Measurements from ENCODE around the gene ZNF79.

The ZNF79 gene

GRCh38 chr9:127449332-127449966 is 25.3 kb downstream of the ZNF79 start:
- ATAC-seq = no peak
- TF ChIP-seq ZNF8 (CRISPR knock-in tag; IDR thresholded peaks at IDR 0.05) = no peak
- TF ChIP-seq ZFP3 (CRISPR knock-in tag; IDR thresholded peaks at IDR 0.05) = no peak
- no peak for TF ChIP-seq GLIS3 (CRISPR knock-in tag; IDR thresholded peaks at IDR 0.05)
- TF ChIP-seq ESRRG (CRISPR knock-in tag; IDR thresholded peaks at IDR 0.05) = no peak
- no peak for TF ChIP-seq ARNTL (CRISPR knock-in tag; IDR thresholded peaks at IDR 0.05; ENCODE audit: borderline replicate concordance, low read depth)
- no peak for TF ChIP-seq ZNF70 (CRISPR knock-in tag; IDR thresholded peaks at IDR 0.05)
- TF ChIP-seq TOX (CRISPR knock-in tag; IDR thresholded peaks at IDR 0.05; ENCODE audit: borderline replicate concordance) = no peak
- TF ChIP-seq ZC3H10 (CRISPR knock-in tag; IDR thresholded peaks at IDR 0.05) = no peak
- TF ChIP-seq PPARA (CRISPR knock-in tag; IDR thresholded peaks at IDR 0.05; ENCODE audit: borderline replicate concordance) = no peak
- TF ChIP-seq TCF4 (CRISPR knock-in tag; IDR thresholded peaks at IDR 0.05; ENCODE audit: borderline replicate concordance) = no peak
- TF ChIP-seq RARB (CRISPR knock-in tag; IDR thresholded peaks at IDR 0.05) = no peak
- TF ChIP-seq OSR1 (CRISPR knock-in tag; IDR thresholded peaks at IDR 0.05) = no peak
- no peak for TF ChIP-seq ISL1 (CRISPR knock-in tag; IDR thresholded peaks at IDR 0.05)

GRCh38 chr9:127450243-127450760 is 26.1 kb downstream of the ZNF79 start:
- TF ChIP-seq ESRRG (CRISPR knock-in tag; IDR thresholded peaks at IDR 0.05) (no peak), ISL1 (CRISPR knock-in tag; IDR thresholded peaks at IDR 0.05) (no peak), CSDC2 (CRISPR knock-in tag; IDR thresholded peaks at IDR 0.05) (no peak), CREB5 (CRISPR knock-in tag; IDR thresholded peaks at IDR 0.05; ENCODE audit: low read depth) (no peak), PATZ1 (CRISPR knock-in tag; IDR thresholded peaks at IDR 0.05; ENCODE audit: borderline replicate concordance) (no peak), ZFP30 (CRISPR knock-in tag; IDR thresholded peaks at IDR 0.05) (no peak), RARB (CRISPR knock-in tag; IDR thresholded peaks at IDR 0.05) (no peak), ZC3H10 (CRISPR knock-in tag; IDR thresholded peaks at IDR 0.05) (no peak), ZNF70 (CRISPR knock-in tag; IDR thresholded peaks at IDR 0.05) (no peak), ZFP3 (CRISPR knock-in tag; IDR thresholded peaks at IDR 0.05) (no peak), TSHZ2 (CRISPR knock-in tag; IDR thresholded peaks at IDR 0.05) (no peak), BACH2 (CRISPR knock-in tag; IDR thresholded peaks at IDR 0.05; ENCODE audit: borderline replicate concordance) (no peak), TCF4 (CRISPR knock-in tag; IDR thresholded peaks at IDR 0.05; ENCODE audit: borderline replicate concordance) (no peak), PPARA (CRISPR knock-in tag; IDR thresholded peaks at IDR 0.05; ENCODE audit: borderline replicate concordance) (no peak), POU6F1 (CRISPR knock-in tag; IDR thresholded peaks at IDR 0.05; ENCODE audit: borderline replicate concordance, low read depth) (no peak)
- peak; percentile 1; the same call in 1 of the 3 replicates for ATAC-seq

- ATAC-seq = peak; percentile 73
- no peak for TF ChIP-seq OSR1 (CRISPR knock-in tag; IDR thresholded peaks at IDR 0.05)
- TF ChIP-seq BACH2 (CRISPR knock-in tag; IDR thresholded peaks at IDR 0.05; ENCODE audit: borderline replicate concordance) = no peak
- 0 out of 2 replicates have a peak, but pooled peaks have one; percentile 25 for TF ChIP-seq PATZ1 (CRISPR knock-in tag; IDR thresholded peaks at IDR 0.05; ENCODE audit: borderline replicate concordance)
- TF ChIP-seq GLIS3 (CRISPR knock-in tag; IDR thresholded peaks at IDR 0.05) = peak; percentile 89
- no peak for TF ChIP-seq ARNTL (CRISPR knock-in tag; IDR thresholded peaks at IDR 0.05; ENCODE audit: borderline replicate concordance, low read depth)
- TF ChIP-seq PPARA (CRISPR knock-in tag; IDR thresholded peaks at IDR 0.05; ENCODE audit: borderline replicate concordance) = no peak
- TF ChIP-seq TSHZ2 (CRISPR knock-in tag; IDR thresholded peaks at IDR 0.05) = 0 out of 2 replicates have a peak, but pooled peaks have one; percentile 48
- 0 out of 2 replicates have a peak, but pooled peaks have one; percentile 29 for TF ChIP-seq ZFP30 (CRISPR knock-in tag; IDR thresholded peaks at IDR 0.05)
Observed at GRCh38 chr9:127450830-127451607, 26.8 kb downstream of the ZNF79 start, which contains the start of the genes LRSAM1 and RPL12. LRSAM1 (plus strand) TSS chr9:127451510; CDS start chr9:127454528, 3,018 bp downstream. RPL12 (minus strand) TSS chr9:127451406; CDS start chr9:127451317, 89 bp downstream.

Measured in SK-N-SH treated with all-trans-retinoic acid at 6 μM for 48 hours (cell line).